Glutamatergic neuron (in vitro differentiated cells): ENCODE data around the gene PRMT1. TPM values are rescaled to one million over a fixed set of nuclear protein-coding genes. Genes with fewer than 3 reads are reported as not detected.

Experiments used
- DNase-seq: peaks from one replicate; pipeline ENCODE4 v3.0.0; 2022
- H3K27ac Mint-ChIP-seq: one replicate; pipeline ENCODE4 v1.8.0; 2020; ENCODE audit warnings: mild to moderate bottlenecking, mixed read lengths, inconsistent platforms; ENCODE audit not compliant: unreplicated experiment
- H3K27me3 Mint-ChIP-seq: one replicate; pipeline ENCODE4 v1.8.0; 2020; ENCODE audit warnings: mild to moderate bottlenecking, moderate library complexity, mixed read lengths, inconsistent platforms; ENCODE audit not compliant: unreplicated experiment
- H3K36me3 Mint-ChIP-seq: one replicate; pipeline ENCODE4 v1.8.0; 2020; ENCODE audit warnings: mild to moderate bottlenecking, mixed read lengths, inconsistent platforms; ENCODE audit not compliant: unreplicated experiment
- H3K4me1 Mint-ChIP-seq: one replicate; pipeline ENCODE4 v1.8.0; 2020; ENCODE audit warnings: mild to moderate bottlenecking, low read depth, mixed read lengths, inconsistent platforms; ENCODE audit not compliant: unreplicated experiment
- H3K4me3 Mint-ChIP-seq: one replicate; pipeline ENCODE4 v1.8.0; 2020; ENCODE audit warnings: mild to moderate bottlenecking, mixed read lengths, inconsistent platforms; ENCODE audit not compliant: unreplicated experiment
- H3K9me3 Mint-ChIP-seq: one replicate; pipeline ENCODE4 v1.8.0; 2020; ENCODE audit warnings: mild to moderate bottlenecking, moderate library complexity, mixed read lengths, inconsistent platforms; ENCODE audit not compliant: unreplicated experiment
- CTCF ChIP-seq: fragments of 200-600 bp; sonication (generic); IDR thresholded peaks from one replicate; pipeline ENCODE4 v1.5.0; 2021; ENCODE audit not compliant: partially characterized antibody, unreplicated experiment
- total RNA-seq: library from RNA; stranded (reverse); fragmentation: NEBNext Ultra II Directional; extraction: Animal tissue kit (Norgen Biotek cat#: 25700); gene quantifications from one replicate; pipeline ENCODE4 v1.2.1, GENCODE V29; 2021; ENCODE audit not compliant: unreplicated experiment

Gene PRMT1
- total RNA-seq, 1 donor from 2014 or later = 177 TPM

GRCh38 chr19:49658566-49659442, 18.3 kb upstream of the PRMT1 start:
- no peak for DNase-seq
- Mint-ChIP-seq H3K4me3 (no peak overlapping the region), H3K9me3 (peaks cover 6% of the 10 kb centered on the region), H3K36me3 (no peaks in the 10 kb centered on the region), H3K27me3 (peaks cover 5% of the 10 kb centered on the region), H3K4me1 (peaks cover 12% of the 10 kb centered on the region), H3K27ac (no peak overlapping the region)
- TF ChIP-seq CTCF = no peak

DNA sequence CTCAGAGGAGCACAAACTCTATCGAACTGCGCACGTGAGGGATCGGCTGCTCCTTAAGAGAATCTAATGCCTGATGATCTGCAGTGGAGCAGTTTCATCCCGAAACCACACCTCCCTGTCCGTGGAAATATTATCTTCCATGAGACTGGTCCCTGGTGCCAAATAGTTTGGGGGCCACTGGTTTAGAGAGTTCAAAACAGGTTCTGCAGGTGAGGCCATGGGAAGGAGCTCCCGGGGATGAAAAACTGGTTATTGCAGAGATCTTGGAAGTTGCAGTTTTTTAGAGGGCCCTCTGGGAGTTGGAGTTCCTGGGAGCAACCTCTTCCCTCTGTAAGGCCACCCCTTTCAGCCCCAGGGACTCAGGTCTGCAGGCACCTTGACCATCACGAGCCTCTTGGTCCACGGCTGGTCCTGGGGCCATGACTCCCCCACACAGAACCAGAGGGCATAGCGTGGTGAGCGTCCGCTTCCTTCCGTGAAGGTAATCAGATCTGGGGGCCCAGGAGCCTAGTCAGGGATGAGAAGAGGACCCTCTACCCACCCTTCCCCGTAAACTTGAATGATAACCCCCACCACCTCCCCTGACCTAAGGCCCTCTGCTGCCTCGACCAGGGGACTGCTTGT, 16.6 kb upstream of the PRMT1 start:
- no peak overlapping the region for H3K4me3 Mint-ChIP-seq
- H3K9me3 Mint-ChIP-seq = peaks cover 8% of the 10 kb centered on the region
- H3K4me1 Mint-ChIP-seq = peaks cover 14% of the 10 kb centered on the region
- no peak for DNase-seq
- no peaks in the 10 kb centered on the region for H3K36me3 Mint-ChIP-seq
- peaks cover 8% of the 10 kb centered on the region for H3K27me3 Mint-ChIP-seq
- H3K27ac Mint-ChIP-seq = no peak overlapping the region
- no peak for TF ChIP-seq CTCF

GRCh38 chr19:49662011-49662410, 15.1 kb upstream of the PRMT1 start:
- peaks cover 8% of the 10 kb centered on the region for H3K9me3 Mint-ChIP-seq
- no peak for DNase-seq
- peaks cover 7% of the 10 kb centered on the region for H3K4me1 Mint-ChIP-seq
- H3K27me3 Mint-ChIP-seq = peaks cover 6% of the 10 kb centered on the region
- H3K4me3 Mint-ChIP-seq = no peak overlapping the region
- no peak for TF ChIP-seq CTCF
- H3K27ac Mint-ChIP-seq = no peak overlapping the region
- H3K36me3 Mint-ChIP-seq = no peaks in the 10 kb centered on the region

DNA sequence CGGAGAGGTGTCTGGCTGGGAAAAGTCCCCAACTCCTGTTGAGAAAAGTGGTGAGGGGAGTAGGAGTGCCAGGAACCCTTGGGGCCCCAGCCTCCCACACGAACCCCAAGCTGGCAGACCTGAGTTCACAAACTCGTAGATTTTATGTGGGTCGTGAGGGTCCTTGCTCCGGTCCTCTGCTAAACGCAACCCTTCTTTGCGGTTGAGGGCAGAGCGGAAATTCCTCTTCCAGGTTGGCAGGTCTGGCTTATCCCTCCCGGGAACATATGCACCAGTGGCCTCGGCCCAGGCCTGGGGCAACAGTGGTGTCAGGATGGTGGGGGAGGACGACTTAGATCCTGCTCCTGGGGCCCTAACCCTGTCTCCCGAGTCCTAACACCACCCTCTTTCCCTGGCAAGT, 13.8 kb upstream of the PRMT1 start:
- no peak for DNase-seq
- Mint-ChIP-seq H3K9me3 (peaks cover 8% of the 10 kb centered on the region), H3K4me3 (no peak overlapping the region), H3K27me3 (peaks cover 3% of the 10 kb centered on the region), H3K36me3 (no peaks in the 10 kb centered on the region), H3K27ac (no peak overlapping the region), H3K4me1 (peaks cover 4% of the 10 kb centered on the region)
- TF ChIP-seq CTCF = no peak
